Fibroblast of lung (primary cell): ENCODE results near the gene OSBP2. TPM values are rescaled to one million over a fixed set of nuclear protein-coding genes. Genes with fewer than 3 reads are reported as not detected.

Experiments used
- DNase-seq, 2 donors: peaks; one replicate each; pipeline versions ENCODE4 v3.0.0 to v3.0.0-alpha.2; 2010; ENCODE audit warnings: low read depth in 2 of 2
- H2AFZ ChIP-seq: 2 replicates; pipeline ENCODE4 v1.5.1; 2012; ENCODE audit warnings: low read length, control low read depth, inconsistent platforms
- H3K27ac ChIP-seq: 2 replicates; pipeline ENCODE4 v1.5.1; 2011; ENCODE audit warnings: low read length, control low read depth; ENCODE audit not compliant: insufficient read depth
- H3K27me3 ChIP-seq: 2 replicates; pipeline ENCODE4 v1.5.1; 2011; ENCODE audit warnings: mild to moderate bottlenecking, low read length; ENCODE audit not compliant: control insufficient read depth, insufficient read depth
- H3K36me3 ChIP-seq: 2 replicates; pipeline ENCODE4 v1.5.1; 2011; ENCODE audit warnings: low read length; ENCODE audit not compliant: control insufficient read depth, insufficient read depth
- H3K4me1 ChIP-seq: 2 replicates; pipeline ENCODE4 v1.5.1; 2011; ENCODE audit warnings: low read length; ENCODE audit not compliant: control insufficient read depth, insufficient read depth; ENCODE audit errors: extremely low read depth
- H3K4me2 ChIP-seq: 2 replicates; pipeline ENCODE4 v1.5.1; 2011; ENCODE audit warnings: low read length, control low read depth; ENCODE audit not compliant: insufficient read depth; ENCODE audit errors: extremely low read depth
- H3K4me3 ChIP-seq, 4 experiments: fragments of 200-600 bp in 1 of 4; sonication (generic) in 1 of 4; replicated peaks in 1 of 4; 2 replicates each; pipeline ENCODE4 v1.5.1; 2011 to 2016; ENCODE audit warnings: low read length in 4 of 4, low read depth in 3 of 4, mild to moderate bottlenecking in 3 of 4, control low read depth in 2 of 4, inconsistent platforms in 1 of 4, mixed read lengths in 1 of 4; ENCODE audit not compliant: insufficient read depth in 1 of 4; ENCODE audit errors: control extremely low read depth in 1 of 4
- H3K79me2 ChIP-seq: 2 replicates; pipeline ENCODE4 v1.5.1; 2012; ENCODE audit warnings: mild to moderate bottlenecking, low read length, inconsistent platforms; ENCODE audit not compliant: control insufficient read depth, insufficient read depth
- H3K9ac ChIP-seq: 2 replicates; pipeline ENCODE4 v1.5.1; 2011; ENCODE audit warnings: mild to moderate bottlenecking, low read length, control low read depth; ENCODE audit not compliant: insufficient read depth
- H3K9me3 ChIP-seq: 2 replicates; pipeline ENCODE4 v1.5.1; 2012; ENCODE audit warnings: low read depth, low read length; ENCODE audit not compliant: control insufficient read depth, insufficient read depth
- H4K20me1 ChIP-seq: 2 replicates; pipeline ENCODE4 v1.5.1; 2011; ENCODE audit warnings: low read length; ENCODE audit not compliant: control insufficient read depth, insufficient read depth; ENCODE audit errors: extremely low read depth
- CTCF ChIP-seq, 2 donors: IDR thresholded peaks in 1 of 2; conservative IDR thresholded peaks in 1 of 2; 1 replicate in 1 of 2; 2 replicates in 1 of 2; pipeline ENCODE4 v1.5.1; 2011 to 2012; ENCODE audit warnings: low read length in 2 of 2, control low read depth in 1 of 2, inconsistent platforms in 1 of 2, low read depth in 1 of 2, mild to moderate bottlenecking in 1 of 2
- EZH2 ChIP-seq: IDR thresholded peaks from 2 replicates; pipeline ENCODE4 v1.5.1; 2012; ENCODE audit warnings: low read length, control low read depth, mild to moderate bottlenecking; ENCODE audit errors: missing control alignments
- polyA plus RNA-seq, 2 donors: library from polyadenylated mRNA; depleted of rRNA in 1 of 2; stranded (reverse) in 1 of 2; unstranded in 1 of 2; fragments of >200 nt; gene quantifications; 2 replicates each; pipeline ENCODE4 v1.2.1, GENCODE V29; 2011 to 2012; ENCODE audit warnings: missing spikeins in 1 of 2
- total RNA-seq: library from RNA; depleted of rRNA; stranded (reverse); fragments of >200 nt; gene quantifications from 2 replicates; pipeline ENCODE4 v1.2.1, GENCODE V29; 2014

The OSBP2 gene
- total and polyA plus RNA-seq, 2 donors (not counting 1 experiment from before 2014, with no cell fraction given) = 0.40 to 3.8 TPM

- Histone ChIP-seq H3K36me3 (no peaks in the 10 kb centered on the region), H4K20me1 (no peaks in the 10 kb centered on the region), H3K4me1 (peaks cover 14% of the 10 kb centered on the region), H2AFZ (no peak overlapping the region), H3K4me3 (no peak overlapping the region), H3K27me3 (no peaks in the 10 kb centered on the region), H3K27ac (no peak overlapping the region), H3K9me3 (no peaks in the 10 kb centered on the region), H3K4me2 (no peak overlapping the region), H3K9ac (no peak overlapping the region), H3K79me2 (peaks cover 2% of the 10 kb centered on the region)
- TF ChIP-seq EZH2 (no peak), CTCF (conservative IDR thresholded peaks at IDR 0.05 in 1 of 2, IDR thresholded peaks at IDR 0.05 in 1 of 2; ENCODE audit: low read depth in 1 of 2, low read length in 2 of 2) (no peak)
- no peak for DNase-seq
Observed at GRCh38 chr22:30647536-30647935, 47.1 kb upstream of the OSBP2 start.

- Histone ChIP-seq H3K9me3 (no peaks in the 10 kb centered on the region), H3K4me1 (peaks cover 9% of the 10 kb centered on the region), H3K9ac (no peak overlapping the region), H2AFZ (no peak overlapping the region), H3K27ac (peak overlapping the region; percentile 63), H3K27me3 (no peaks in the 10 kb centered on the region), H3K4me3 (no peak overlapping the region), H4K20me1 (no peaks in the 10 kb centered on the region), H3K79me2 (no peaks in the 10 kb centered on the region), H3K36me3 (no peaks in the 10 kb centered on the region), H3K4me2 (no peak overlapping the region)
- no peak for DNase-seq
- TF ChIP-seq EZH2 (no peak), CTCF (conservative IDR thresholded peaks at IDR 0.05 in 1 of 2, IDR thresholded peaks at IDR 0.05 in 1 of 2; ENCODE audit: low read depth in 1 of 2, low read length in 2 of 2) (no peak)
Observed at GRCh38 chr22:30648825-30649224, 45.8 kb upstream of the OSBP2 start.

- H3K4me1 ChIP-seq = peaks cover 6% of the 10 kb centered on the region
- no peaks in the 10 kb centered on the region for H3K27me3 ChIP-seq
- DNase-seq = peak; percentile 77 to 93
- H3K9me3 ChIP-seq = no peaks in the 10 kb centered on the region
- H3K36me3 ChIP-seq = no peaks in the 10 kb centered on the region
- H3K4me2 ChIP-seq = peak overlapping the region; percentile 37
- H2AFZ ChIP-seq = peak overlapping the region; percentile 8
- TF ChIP-seq CTCF (conservative IDR thresholded peaks at IDR 0.05 in 1 of 2, IDR thresholded peaks at IDR 0.05 in 1 of 2; ENCODE audit: low read depth in 1 of 2, low read length in 2 of 2) = no peak
- no peaks in the 10 kb centered on the region for H3K79me2 ChIP-seq
- no peak overlapping the region for H3K9ac ChIP-seq
- H4K20me1 ChIP-seq = no peaks in the 10 kb centered on the region
- peak overlapping the region; percentile 63 for H3K27ac ChIP-seq
- no peak overlapping the region for H3K4me3 ChIP-seq
Observed at GRCh38 chr22:30649430-30650007, 45.2 kb upstream of the OSBP2 start.
